HFFc6 (cell line): ENCODE data around the gene MT1M. TPM values are rescaled to one million over a fixed set of nuclear protein-coding genes. Genes with fewer than 3 reads are reported as not detected.
A peak's percentile ranks its signal among the peaks of the same experiment; 100 is the strongest.

ENCODE experiments used
- DNase-seq: peaks from one replicate; pipeline ENCODE4 v3.0.0-alpha.2; 2018
- H3K27ac Mint-ChIP-seq: 2 replicates; pipeline ENCODE4 v1.8.0; 2020; ENCODE audit warnings: mild to moderate bottlenecking, mixed read lengths
- H3K27me3 Mint-ChIP-seq: 2 replicates; pipeline ENCODE4 v1.8.0; 2021; ENCODE audit warnings: mild to moderate bottlenecking, moderate library complexity, mixed read lengths; ENCODE audit not compliant: insufficient read depth
- H3K36me3 Mint-ChIP-seq: 2 replicates; pipeline ENCODE4 v1.8.0; 2021; ENCODE audit warnings: low read depth, mixed read lengths
- H3K4me1 Mint-ChIP-seq: 2 replicates; pipeline ENCODE4 v1.8.0; 2020; ENCODE audit warnings: low read depth, mixed read lengths
- H3K4me3 Mint-ChIP-seq: 2 replicates; pipeline ENCODE4 v1.8.0; 2020; ENCODE audit warnings: mild to moderate bottlenecking, moderate library complexity, mixed read lengths
- H3K9me3 Mint-ChIP-seq: 2 replicates; pipeline ENCODE4 v1.8.0; 2020; ENCODE audit warnings: mild to moderate bottlenecking, mixed read lengths
- CTCF ChIP-seq: fragments of 200-600 bp; sonication (generic); IDR thresholded peaks from 2 replicates; pipeline ENCODE4 v1.5.0; 2021; ENCODE audit warnings: antibody characterized with exemption, mild to moderate bottlenecking
- total RNA-seq, 6 experiments: library from RNA; stranded (reverse); fragmentation: NEBNext Ultra II Directional; extraction: Animal tissue kit (Norgen Biotek cat#: 25700); gene quantifications; 2 replicates in 1 of 6; 3 replicates in 5 of 6; pipeline ENCODE4 v1.2.3, GENCODE V29; 2021

The MT1M gene
- total RNA-seq, 6 experiments from 2014 or later = 0.21 to 0.41 (median 0.28) TPM; not detected in 1

- Mint-ChIP-seq H3K4me3 (peak overlapping the region; percentile 66), H3K27ac (no peak overlapping the region), H3K9me3 (no peaks in the 10 kb centered on the region), H3K4me1 (peaks cover 13% of the 10 kb centered on the region), H3K27me3 (peaks cover 76% of the 10 kb centered on the region), H3K36me3 (no peaks in the 10 kb centered on the region)
- peak; percentile 52 for TF ChIP-seq CTCF
- peak; percentile 17 for DNase-seq
These were observed 10.8 kb downstream of the MT1M start for GRCh38 chr16:56643080-56643778.

- H3K9me3 Mint-ChIP-seq = no peaks in the 10 kb centered on the region
- H3K27me3 Mint-ChIP-seq = peaks cover 77% of the 10 kb centered on the region
- no peak for DNase-seq
- no peak for TF ChIP-seq CTCF
- peaks cover 13% of the 10 kb centered on the region for H3K4me1 Mint-ChIP-seq
- no peak overlapping the region for H3K27ac Mint-ChIP-seq
- peak overlapping the region; percentile 66 for H3K4me3 Mint-ChIP-seq
- no peaks in the 10 kb centered on the region for H3K36me3 Mint-ChIP-seq
These were observed 11.4 kb downstream of the MT1M start for GRCh38 chr16:56643833-56644232.

- no peak for TF ChIP-seq CTCF
- peaks cover 70% of the 10 kb centered on the region for H3K27me3 Mint-ChIP-seq
- no peaks in the 10 kb centered on the region for H3K36me3 Mint-ChIP-seq
- no peaks in the 10 kb centered on the region for H3K9me3 Mint-ChIP-seq
- H3K4me3 Mint-ChIP-seq = no peak overlapping the region
- no peak overlapping the region for H3K27ac Mint-ChIP-seq
- peaks cover 13% of the 10 kb centered on the region for H3K4me1 Mint-ChIP-seq
- no peak for DNase-seq
These were observed 12.9 kb downstream of the MT1M start for GRCh38 chr16:56645311-56645710.

- H3K27ac Mint-ChIP-seq = no peak overlapping the region
- peaks cover 72% of the 10 kb centered on the region for H3K27me3 Mint-ChIP-seq
- H3K4me3 Mint-ChIP-seq = no peak overlapping the region
- no peak for DNase-seq
- TF ChIP-seq CTCF = no peak
- peaks cover 13% of the 10 kb centered on the region for H3K4me1 Mint-ChIP-seq
- no peaks in the 10 kb centered on the region for H3K36me3 Mint-ChIP-seq
- no peaks in the 10 kb centered on the region for H3K9me3 Mint-ChIP-seq
These were observed 13.4 kb downstream of the MT1M start for GRCh38 chr16:56645838-56646237.

GRCh38 chr16:56647641-56648431 is 15.4 kb downstream of the MT1M start:
- TF ChIP-seq CTCF = no peak

More at GRCh38 chr16:56647641-56648431, 15.4 kb downstream of the MT1M start:
- no peaks in the 10 kb centered on the region for H3K36me3 Mint-ChIP-seq
- H3K27ac Mint-ChIP-seq = no peak overlapping the region
- no peaks in the 10 kb centered on the region for H3K9me3 Mint-ChIP-seq
- H3K4me3 Mint-ChIP-seq = no peak overlapping the region
- peaks cover 10% of the 10 kb centered on the region for H3K4me1 Mint-ChIP-seq
- H3K27me3 Mint-ChIP-seq = peaks cover 77% of the 10 kb centered on the region
- no peak for DNase-seq
